ENCODE measurements around the gene SHROOM3. TPM values are rescaled to one million over a fixed set of nuclear protein-coding genes. Genes with fewer than 3 reads are reported as not detected.

The SHROOM3 gene
- total RNA-seq, 2 experiments from 2014 or later: not detected

GRCh38 chr4:76747563-76747962 is 312.5 kb downstream of the SHROOM3 start:
- peaks cover 32% of the 10 kb centered on the region for H3K27me3 Mint-ChIP-seq
- no peaks in the 10 kb centered on the region for H3K9me3 Mint-ChIP-seq
- no peaks in the 10 kb centered on the region for H3K36me3 Mint-ChIP-seq (ENCODE audit: low read depth)
- CTCF ChIA-PET: no interaction called here
- H3K4me1 Mint-ChIP-seq: no peaks in the 10 kb centered on the region
- no peak overlapping the region for H3K27ac Mint-ChIP-seq
- H3K4me3 Mint-ChIP-seq: no peak overlapping the region
- DNase-seq: no peak
- POLR2A ChIA-PET: no interaction called here

- DNase-seq: peak; percentile 20
- Mint-ChIP-seq H3K27me3 (peaks cover 34% of the 10 kb centered on the region), H3K27ac (no peak overlapping the region), H3K9me3 (no peaks in the 10 kb centered on the region), H3K4me3 (no peak overlapping the region), H3K36me3 (ENCODE audit: low read depth) (no peaks in the 10 kb centered on the region), H3K4me1 (no peaks in the 10 kb centered on the region)
- ChIA-PET CTCF (no interaction called here), POLR2A (no interaction called here)
Observed at GRCh38 chr4:76748649-76749048, 313.6 kb downstream of the SHROOM3 start.

- H3K4me1 Mint-ChIP-seq: no peaks in the 10 kb centered on the region
- no peak for DNase-seq
- ChIA-PET CTCF (interaction anchor here (0.6 kb wide), 1 partner anchor 9 kb away, joined by 4 read pairs; no protein-coding TSS in a partner anchor), POLR2A (no interaction called here)
- H3K4me3 Mint-ChIP-seq: no peak overlapping the region
- H3K9me3 Mint-ChIP-seq: no peaks in the 10 kb centered on the region
- no peak overlapping the region for H3K27ac Mint-ChIP-seq
- H3K27me3 Mint-ChIP-seq: peaks cover 34% of the 10 kb centered on the region
- no peaks in the 10 kb centered on the region for H3K36me3 Mint-ChIP-seq (ENCODE audit: low read depth)
Observed at GRCh38 chr4:76749355-76749754, 314.3 kb downstream of the SHROOM3 start.

GRCh38 chr4:76750716-76751115 is 315.7 kb downstream of the SHROOM3 start:
- CTCF ChIA-PET: no interaction called here
- no peaks in the 10 kb centered on the region for H3K36me3 Mint-ChIP-seq (ENCODE audit: low read depth)
- no peak overlapping the region for H3K4me3 Mint-ChIP-seq
- H3K27me3 Mint-ChIP-seq: peaks cover 34% of the 10 kb centered on the region
- H3K4me1 Mint-ChIP-seq: no peaks in the 10 kb centered on the region
- DNase-seq: no peak
- no peak overlapping the region for H3K27ac Mint-ChIP-seq
- H3K9me3 Mint-ChIP-seq: no peaks in the 10 kb centered on the region
- POLR2A ChIA-PET: no interaction called here

GRCh38 chr4:76751612-76752343 is 316.7 kb downstream of the SHROOM3 start:
- H3K4me3 Mint-ChIP-seq: no peak overlapping the region
- no peaks in the 10 kb centered on the region for H3K36me3 Mint-ChIP-seq (ENCODE audit: low read depth)
- no peak overlapping the region for H3K27ac Mint-ChIP-seq
- ChIA-PET POLR2A (no interaction called here), CTCF (interaction anchor here (1.0 kb wide), 1 partner anchor 321 kb away, joined by 3 read pairs; no protein-coding TSS in a partner anchor)
- peaks cover 34% of the 10 kb centered on the region for H3K27me3 Mint-ChIP-seq
- no peak for DNase-seq
- H3K9me3 Mint-ChIP-seq: no peaks in the 10 kb centered on the region
- H3K4me1 Mint-ChIP-seq: no peaks in the 10 kb centered on the region

- peaks cover 36% of the 10 kb centered on the region for H3K27me3 Mint-ChIP-seq
- DNase-seq: no peak
- H3K27ac Mint-ChIP-seq: no peak overlapping the region
- POLR2A ChIA-PET: no interaction called here
- no peak overlapping the region for H3K4me3 Mint-ChIP-seq
- H3K9me3 Mint-ChIP-seq: no peaks in the 10 kb centered on the region
- peaks cover 1% of the 10 kb centered on the region for H3K4me1 Mint-ChIP-seq
- CTCF ChIA-PET: interaction anchor here (1.0 kb wide), 1 partner anchor 322 kb away, joined by 3 read pairs; no protein-coding TSS in a partner anchor
- H3K36me3 Mint-ChIP-seq (ENCODE audit: low read depth): no peaks in the 10 kb centered on the region
Observed at GRCh38 chr4:76752861-76753501, 318.0 kb downstream of the SHROOM3 start.

- no peaks in the 10 kb centered on the region for H3K36me3 Mint-ChIP-seq (ENCODE audit: low read depth)
- no peak for DNase-seq
- peaks cover 32% of the 10 kb centered on the region for H3K27me3 Mint-ChIP-seq
- CTCF ChIA-PET: no interaction called here
- POLR2A ChIA-PET: no interaction called here
- H3K4me3 Mint-ChIP-seq: no peak overlapping the region
- H3K9me3 Mint-ChIP-seq: no peaks in the 10 kb centered on the region
- no peak overlapping the region for H3K27ac Mint-ChIP-seq
- H3K4me1 Mint-ChIP-seq: peaks cover 6% of the 10 kb centered on the region
Observed at GRCh38 chr4:76753814-76754213, 318.8 kb downstream of the SHROOM3 start.

- ChIA-PET CTCF (no interaction called here), POLR2A (no interaction called here)
- DNase-seq: no peak
- Mint-ChIP-seq H3K27ac (no peak overlapping the region), H3K9me3 (no peaks in the 10 kb centered on the region), H3K4me3 (no peak overlapping the region), H3K36me3 (ENCODE audit: low read depth) (no peaks in the 10 kb centered on the region), H3K27me3 (peaks cover 31% of the 10 kb centered on the region), H3K4me1 (peaks cover 7% of the 10 kb centered on the region)
Observed at GRCh38 chr4:76754439-76754838, 319.4 kb downstream of the SHROOM3 start.

- peaks cover 8% of the 10 kb centered on the region for H3K4me1 Mint-ChIP-seq
- H3K4me3 Mint-ChIP-seq: no peak overlapping the region
- no peak for DNase-seq
- ChIA-PET POLR2A (no interaction called here), CTCF (interaction anchor here (1.1 kb wide), 1 partner anchor 10 kb away, joined by 3 read pairs; no protein-coding TSS in a partner anchor)
- H3K27ac Mint-ChIP-seq: no peak overlapping the region
- no peaks in the 10 kb centered on the region for H3K36me3 Mint-ChIP-seq (ENCODE audit: low read depth)
- H3K9me3 Mint-ChIP-seq: no peaks in the 10 kb centered on the region
- peaks cover 29% of the 10 kb centered on the region for H3K27me3 Mint-ChIP-seq
Observed at GRCh38 chr4:76755756-76756155, 320.7 kb downstream of the SHROOM3 start.

- no peaks in the 10 kb centered on the region for H3K9me3 Mint-ChIP-seq
- no peak overlapping the region for H3K4me3 Mint-ChIP-seq
- no peak for DNase-seq
- peaks cover 8% of the 10 kb centered on the region for H3K4me1 Mint-ChIP-seq
- ChIA-PET POLR2A (no interaction called here), CTCF (interaction anchor here (1.1 kb wide), 1 partner anchor 9 kb away, joined by 3 read pairs; no protein-coding TSS in a partner anchor)
- H3K27me3 Mint-ChIP-seq: peaks cover 31% of the 10 kb centered on the region
- H3K36me3 Mint-ChIP-seq (ENCODE audit: low read depth): no peaks in the 10 kb centered on the region
- H3K27ac Mint-ChIP-seq: no peak overlapping the region
Observed at GRCh38 chr4:76756416-76756815, 321.4 kb downstream of the SHROOM3 start.

GRCh38 chr4:76757418-76757939 is 322.4 kb downstream of the SHROOM3 start:
- no peak for DNase-seq
- no peak overlapping the region for H3K27ac Mint-ChIP-seq
- H3K4me3 Mint-ChIP-seq: no peak overlapping the region
- peaks cover 8% of the 10 kb centered on the region for H3K4me1 Mint-ChIP-seq
- no peaks in the 10 kb centered on the region for H3K9me3 Mint-ChIP-seq
- no peaks in the 10 kb centered on the region for H3K36me3 Mint-ChIP-seq (ENCODE audit: low read depth)
- ChIA-PET POLR2A (no interaction called here), CTCF (interaction anchor here (0.6 to 0.7 kb wide), 4 partner anchors 8 to 786 kb away, joined by 3 to 4 read pairs (median 4); no protein-coding TSS in a partner anchor)
- H3K27me3 Mint-ChIP-seq: peaks cover 32% of the 10 kb centered on the region

- Mint-ChIP-seq H3K4me1 (peaks cover 8% of the 10 kb centered on the region), H3K36me3 (ENCODE audit: low read depth) (no peaks in the 10 kb centered on the region)
- no peak for DNase-seq
Observed at GRCh38 chr4:76758290-76758882, 323.4 kb downstream of the SHROOM3 start.

GRCh38 chr4:76758996-76759395 is 324.0 kb downstream of the SHROOM3 start:
- peaks cover 29% of the 10 kb centered on the region for H3K27me3 Mint-ChIP-seq
- no peaks in the 10 kb centered on the region for H3K36me3 Mint-ChIP-seq (ENCODE audit: low read depth)
- H3K27ac Mint-ChIP-seq: no peak overlapping the region
- peaks cover 8% of the 10 kb centered on the region for H3K4me1 Mint-ChIP-seq
- H3K9me3 Mint-ChIP-seq: no peaks in the 10 kb centered on the region
- POLR2A ChIA-PET: no interaction called here
- no peak for DNase-seq
- H3K4me3 Mint-ChIP-seq: no peak overlapping the region
- CTCF ChIA-PET: no interaction called here

More at GRCh38 chr4:76758290-76758882, 323.4 kb downstream of the SHROOM3 start:
- Mint-ChIP-seq H3K9me3 (no peaks in the 10 kb centered on the region), H3K27ac (no peak overlapping the region), H3K4me3 (no peak overlapping the region), H3K27me3 (peaks cover 29% of the 10 kb centered on the region)
- ChIA-PET CTCF (interaction anchor here (0.6 to 0.7 kb wide), 3 partner anchors 9 to 269 kb away, joined by 3 to 4 read pairs (median 3); no protein-coding TSS in a partner anchor), POLR2A (no interaction called here)
